RCC 7860 (cell line): ENCODE data around the gene PMAIP1.
"Not testable (repeated sequence)": the region's sequence is repeated elsewhere in the genome, so short reads cannot be mapped to it uniquely, and the experiment has no call there.

ENCODE experiments used
- DNase-seq: peaks from one replicate; pipeline ENCODE4 v3.0.0-alpha.2; 2015; ENCODE audit warnings: low spot score
- FAIRE-seq: peaks from 2 replicates; lab custom pipeline; 2012; peaks lifted over from hg19 to GRCh38; lab: Jason Lieb, UNC

PMAIP1 gene

GRCh38 chr18:59881728-59882656, 17.8 kb upstream of the PMAIP1 start:
- peak; percentile 54 for FAIRE-seq

GRCh38 chr18:59884351-59884750, 15.4 kb upstream of the PMAIP1 start:
- FAIRE-seq (no peak), DNase-seq (no peak)

More at GRCh38 chr18:59881728-59882656, 17.8 kb upstream of the PMAIP1 start:
- DNase-seq, result peak; percentile 74

- DNase-seq (peak; percentile 72), FAIRE-seq (peak; percentile 89)
Observed at GRCh38 chr18:59885579-59886163, 14.1 kb upstream of the PMAIP1 start.

GRCh38 chr18:59886399-59886798, 13.4 kb upstream of the PMAIP1 start:
- FAIRE-seq, DNase-seq: not testable (repeated sequence)

GRCh38 chr18:59892123-59892522, 7.7 kb upstream of the PMAIP1 start:
- DNase-seq (no peak), FAIRE-seq (no peak)

- DNase-seq (no peak), FAIRE-seq (no peak)
Observed at GRCh38 chr18:59893971-59894370, 5.8 kb upstream of the PMAIP1 start.

GRCh38 chr18:59897321-59897954, 2.4 kb upstream of the PMAIP1 start:
- no peak for FAIRE-seq

GRCh38 chr18:59898093-59898492, 1.7 kb upstream of the PMAIP1 start:
- FAIRE-seq (no peak), DNase-seq (no peak)

More at GRCh38 chr18:59897321-59897954, 2.4 kb upstream of the PMAIP1 start:
- no peak for DNase-seq

GRCh38 chr18:59898609-59899297, 1.0 kb upstream of the PMAIP1 start:
- FAIRE-seq (no peak), DNase-seq (no peak)

- peak; percentile 76 for DNase-seq
- FAIRE-seq, result peak; percentile 61
Observed at GRCh38 chr18:59900222-59901128, 679 bp downstream of the PMAIP1 start.

- FAIRE-seq, result peak; percentile 75
- peak; percentile 61 for DNase-seq
Observed at GRCh38 chr18:59902131-59902992, 2.6 kb downstream of the PMAIP1 start.

- FAIRE-seq (no peak), DNase-seq (no peak)
Observed at GRCh38 chr18:59902993-59903610, 3.3 kb downstream of the PMAIP1 start.

GRCh38 chr18:59904011-59904601, 4.3 kb downstream of the PMAIP1 start:
- FAIRE-seq (no peak), DNase-seq (no peak)

- FAIRE-seq (no peak), DNase-seq (no peak)
Observed at GRCh38 chr18:59905686-59906091, 5.9 kb downstream of the PMAIP1 start.

- no peak for DNase-seq
- no peak for FAIRE-seq
Observed at GRCh38 chr18:59906203-59906602, 6.4 kb downstream of the PMAIP1 start.

GRCh38 chr18:59907172-59907571, 7.4 kb downstream of the PMAIP1 start:
- FAIRE-seq (peak; percentile 51), DNase-seq (peak; percentile 10)

GRCh38 chr18:59907660-59908059, 7.9 kb downstream of the PMAIP1 start:
- DNase-seq, result no peak
- FAIRE-seq, result no peak

- DNase-seq (peak; percentile 13), FAIRE-seq (peak; percentile 35)
Observed at GRCh38 chr18:59908799-59909198, 9.0 kb downstream of the PMAIP1 start.
